HepG2 (cell line): ENCODE results near the gene MPP3.
"Not testable (repeated sequence)": the region's sequence is repeated elsewhere in the genome, so short reads cannot be mapped to it uniquely, and the experiment has no call there.

Experiments
- HNRNPLL ChIP-seq: fragments of 200-400 bp; formaldehyde crosslinking; IDR thresholded peaks from 2 replicates; pipeline ENCODE4 v1.6.1; 2017; ENCODE audit warnings: mild to moderate bottlenecking, low read depth, low read length; ENCODE audit not compliant: poor library complexity, severe bottlenecking
- KDM1A ChIP-seq: IDR thresholded peaks from 2 replicates; pipeline ENCODE4 v1.6.1; 2016; ENCODE audit warnings: missing compliant biosample characterization
- MXD4 ChIP-seq: IDR thresholded peaks from 2 replicates; pipeline ENCODE4 v1.6.1; 2016; ENCODE audit warnings: mild to moderate bottlenecking, missing biosample characterization, missing genetic modification reagents

DNA sequence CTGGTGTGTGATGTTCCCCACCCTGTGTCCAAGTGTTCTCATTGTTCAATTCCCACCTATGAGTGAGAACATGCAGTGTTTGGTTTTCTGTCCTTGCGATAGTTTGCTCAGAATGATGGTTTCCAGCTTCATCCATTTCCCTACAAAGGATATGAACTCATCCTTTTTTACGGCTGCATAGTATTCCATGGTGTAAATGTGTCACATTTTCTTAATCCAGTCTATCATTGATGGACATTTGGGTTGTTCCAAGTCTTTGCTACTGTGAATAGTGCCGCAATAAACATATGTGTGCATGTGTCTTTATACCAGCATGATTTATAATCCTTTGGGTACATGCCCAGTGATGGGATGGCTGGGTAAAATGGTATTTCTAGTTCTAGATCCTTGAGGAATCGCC lies 40.3 kb downstream of the MPP3 start:
- not testable (repeated sequence) for TF ChIP-seq KDM1A (CRISPR knock-in tag); MXD4; HNRNPLL
